Heart right ventricle (tissue), 16 donors: ENCODE data around the gene SLC43A2. TPM values are rescaled to one million over a fixed set of nuclear protein-coding genes. Genes with fewer than 3 reads are reported as not detected.

ENCODE experiments used
- ATAC-seq, 8 donors: fragments of 200-7000 bp; cut with Tn5 transposase; one replicate each; pipeline ENCODE4 v1.9.1; 2020; ENCODE audit warnings: mild to moderate bottlenecking in 8 of 8, moderate library complexity in 8 of 8, moderate number of reproducible peaks in 1 of 8
- DNase-seq, 2 donors: peaks; one replicate each; pipeline ENCODE4 v3.0.0-alpha.2; 2020
- H3K27ac ChIP-seq, 10 donors: fragments of 200-600 bp; sonication (generic) in 2 of 10; one replicate each; pipeline versions ENCODE4 v1.5.0 to v1.8.0; 2020 to 2022; ENCODE audit warnings: mild to moderate bottlenecking in 3 of 10
- H3K27me3 ChIP-seq, 7 donors: fragments of 200-600 bp; one replicate each; pipeline ENCODE4 v1.8.0; 2021 to 2022; ENCODE audit warnings: mild to moderate bottlenecking in 2 of 7
- H3K36me3 ChIP-seq, 9 donors: fragments of 200-600 bp; sonication (generic) in 1 of 9; one replicate each; pipeline versions ENCODE4 v1.5.0 to v1.8.0; 2020 to 2022; ENCODE audit warnings: mild to moderate bottlenecking in 2 of 9
- H3K4me1 ChIP-seq, 9 donors: fragments of 200-600 bp; sonication (generic) in 1 of 9; one replicate each; pipeline versions ENCODE4 v1.5.0 to v1.8.0; 2020 to 2022; ENCODE audit warnings: mild to moderate bottlenecking in 4 of 9
- H3K4me3 ChIP-seq, 10 donors: fragments of 200-600 bp; sonication (generic) in 2 of 10; one replicate each; pipeline versions ENCODE4 v1.5.0 to v1.8.0; 2020 to 2022; ENCODE audit warnings: mild to moderate bottlenecking in 7 of 10, moderate library complexity in 2 of 10
- H3K9me3 ChIP-seq, 11 donors: fragments of 200-600 bp in 10 of 11; sonication (generic) in 2 of 11; one replicate each; pipeline versions ENCODE4 v1.5.0 to v1.8.0; 2013 to 2022; ENCODE audit warnings: mild to moderate bottlenecking in 2 of 11, control low read depth in 1 of 11, moderate library complexity in 1 of 11
- WGBS, 2 donors: extraction: QIAGEN DNeasy Blood & Tissue Kit; methylation state at CpG; one replicate each; pipeline ENCODE4 v1.1.7; 2013; ENCODE audit warnings: inconsistent platforms in 1 of 2; 5-methylcytosine and 5-hydroxymethylcytosine counted together
- intact Hi-C, 10 donors: fragments of 100-400 bp; cut with DNase I; formaldehyde crosslinking; loops; one replicate each; pipeline versions ENCODE4 v1.11.1 to v1.14.2; 2022
- polyA plus RNA-seq, 2 donors: library from polyadenylated mRNA; stranded (reverse); fragments of 200-250 nt; gene quantifications; one replicate each; pipeline ENCODE4 v1.2.3, GENCODE V29; 2013
- total RNA-seq, 10 donors: library from RNA; stranded (reverse); fragmentation: NEBNext Ultra II Directional in 3 of 10; extraction: Animal tissue kit (Norgen Biotek cat#: 25700) in 3 of 10; gene quantifications; one replicate each; pipeline versions ENCODE4 v1.2.1 to v1.2.4, GENCODE V29; 2021 to 2023
- TF ChIP-seq, protein P1 (sequence below), 9 donors: fragments of 200-600 bp; sonication (generic) in 2 of 9; IDR thresholded peaks; one replicate each; pipeline versions ENCODE4 v1.5.0 to v1.8.0; 2021 to 2022; ENCODE audit warnings: antibody characterized with exemption in 9 of 9, mild to moderate bottlenecking in 5 of 9, moderate library complexity in 1 of 9
- donor health status: Arrhythmogenic right ventricular cardiomyopathy.
- donor health status: ischemic (EF 13 %, LVEDD 7.1; RV severe dilation, severe dysfunction).
- donor health status: healthy with polysubstance abuse.
- donor health status: DM: no; HTN: yes; CAD: no.
- donor health status: DM: no; HTN: no; CAD: no.
- donor health status: ischemic (EF 25% LVEDD 6.9; RV normal size, moderate dysfunction).
- donor health status: ischemic (EF 25% LVEDD 5.7; RV mildly dilated, moderate dysfunction).
- donor health status: healthy.
- donor health status: DM: yes; HTN: yes; CAD: no.
- donor health status: Ischemic cardiomyopathy.
- donor health status: ischemic (EF 35%, LVEDD 5.7; RV mildly dilated, moderate dysfunction).
- donor health status: nonischemic (EF 11% LVEDD 7.7; RV severe dilation, severe dysfunction).
- donor health status: DM: yes; HTN: yes; CAD: no.
- donor health status: PGD.
- donor health status: ischemic (EF 29% LVEDD 5.4; RV normal size, mild dysfunction).
- donor health status: nonischemic (EF 23%, LVEDD 6.1; RV moderate dilation, normal function).

SLC43A2 gene
- total and polyA plus RNA-seq, 12 donors = 1.6 to 16.4 (median 6.1) TPM

DNA sequence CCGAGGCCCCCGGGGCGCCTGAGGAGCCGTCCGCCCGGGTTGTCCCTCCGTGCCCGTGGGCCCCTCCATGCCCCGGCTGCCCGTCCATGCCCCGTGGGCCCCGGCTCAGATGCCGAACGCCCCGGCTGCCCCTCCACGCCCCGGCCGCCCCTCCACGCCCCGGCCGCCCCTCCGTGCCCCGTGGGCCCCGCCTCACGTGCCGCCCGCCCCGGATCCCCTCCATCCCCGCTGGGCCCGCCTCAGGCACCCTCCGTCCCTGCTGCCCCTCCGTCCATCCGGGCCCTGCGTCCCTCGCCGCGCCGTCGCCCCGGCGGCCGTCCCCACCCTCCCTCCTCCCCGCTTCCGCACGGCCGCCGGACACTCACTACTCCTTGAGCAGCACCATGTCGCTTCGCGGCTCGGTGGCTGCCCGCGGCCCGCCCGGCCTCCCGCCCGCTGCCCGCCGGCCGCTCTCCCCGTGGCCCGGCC lies 66.4 kb downstream of the SLC43A2 start:
- no peaks in the 10 kb centered on the region for H3K9me3 ChIP-seq
- peak overlapping the region; percentile 24 to 92 (median 86) for H3K27ac ChIP-seq
- peaks cover 0 to 9% (median 0%) of the 10 kb centered on the region in 9 donors for H3K36me3 ChIP-seq
- no peaks in the 10 kb centered on the region for H3K27me3 ChIP-seq
- TF ChIP-seq, protein P1, sequence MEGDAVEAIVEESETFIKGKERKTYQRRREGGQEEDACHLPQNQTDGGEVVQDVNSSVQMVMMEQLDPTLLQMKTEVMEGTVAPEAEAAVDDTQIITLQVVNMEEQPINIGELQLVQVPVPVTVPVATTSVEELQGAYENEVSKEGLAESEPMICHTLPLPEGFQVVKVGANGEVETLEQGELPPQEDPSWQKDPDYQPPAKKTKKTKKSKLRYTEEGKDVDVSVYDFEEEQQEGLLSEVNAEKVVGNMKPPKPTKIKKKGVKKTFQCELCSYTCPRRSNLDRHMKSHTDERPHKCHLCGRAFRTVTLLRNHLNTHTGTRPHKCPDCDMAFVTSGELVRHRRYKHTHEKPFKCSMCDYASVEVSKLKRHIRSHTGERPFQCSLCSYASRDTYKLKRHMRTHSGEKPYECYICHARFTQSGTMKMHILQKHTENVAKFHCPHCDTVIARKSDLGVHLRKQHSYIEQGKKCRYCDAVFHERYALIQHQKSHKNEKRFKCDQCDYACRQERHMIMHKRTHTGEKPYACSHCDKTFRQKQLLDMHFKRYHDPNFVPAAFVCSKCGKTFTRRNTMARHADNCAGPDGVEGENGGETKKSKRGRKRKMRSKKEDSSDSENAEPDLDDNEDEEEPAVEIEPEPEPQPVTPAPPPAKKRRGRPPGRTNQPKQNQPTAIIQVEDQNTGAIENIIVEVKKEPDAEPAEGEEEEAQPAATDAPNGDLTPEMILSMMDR (IDR thresholded peaks at IDR 0.05) = no peak
- peaks cover 4 to 55% (median 34%) of the 10 kb centered on the region in 9 donors for H3K4me1 ChIP-seq
- ATAC-seq = peak in 7 of 8 donors; percentile 15 to 48 (median 34)
- DNase-seq = peak; percentile 52 to 59
- WGBS, 2 donors = 0 to 1% methylated on average over 43 to 54 of the region's 62 CpGs
- intact Hi-C loops = loop anchor here in 1 of 10 donors (10.0 kb wide), 1 partner anchor 287 kb away; the partner anchor contains the start of genes BHLHA9 and TRARG1
- peak overlapping the region; percentile 50 to 91 (median 85) for H3K4me3 ChIP-seq

DNA sequence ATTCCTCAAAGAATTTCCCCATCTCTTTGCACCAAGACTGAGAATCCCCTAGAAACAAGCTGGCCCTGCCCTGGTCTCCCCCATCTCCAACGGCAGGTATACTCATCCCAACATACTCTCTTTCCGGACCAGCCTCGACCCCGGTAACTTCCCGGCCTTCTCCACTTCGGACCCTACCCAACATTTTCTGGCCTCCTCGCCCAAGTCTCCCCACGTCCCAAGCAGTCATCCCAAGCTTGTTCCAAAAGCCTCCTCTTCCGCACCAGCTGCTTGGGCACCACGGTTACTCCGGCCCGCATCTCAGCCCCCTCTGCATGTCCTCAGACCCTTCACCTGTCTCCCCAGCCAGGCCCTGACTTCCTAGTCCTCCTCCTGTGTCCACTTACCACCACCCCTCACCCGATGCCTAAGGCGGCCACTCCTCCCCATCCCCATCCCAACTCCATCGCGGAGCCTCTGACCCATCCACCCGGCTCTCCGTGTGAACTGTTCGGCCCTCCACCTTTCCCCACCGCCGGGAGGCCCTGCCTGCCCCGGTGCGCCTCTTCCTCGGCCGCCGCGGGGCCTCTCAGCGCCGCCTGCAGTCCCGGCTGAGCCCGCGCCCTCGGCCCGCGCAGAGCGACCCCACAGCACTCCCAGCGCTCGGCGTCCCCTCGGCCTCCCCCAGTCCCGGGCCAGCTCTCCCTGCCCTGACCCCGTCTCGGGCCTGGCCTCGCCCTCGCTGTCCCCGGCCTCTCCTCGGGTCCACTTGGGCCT lies 67.0 kb downstream of the SLC43A2 start:
- Histone ChIP-seq H3K27me3 (no peaks in the 10 kb centered on the region), H3K4me3 (peak overlapping the region; percentile 50 to 91 (median 85)), H3K36me3 (peaks cover 0 to 15% (median 0%) of the 10 kb centered on the region in 9 donors), H3K9me3 (no peaks in the 10 kb centered on the region), H3K27ac (peak overlapping the region; percentile 24 to 92 (median 86)), H3K4me1 (peaks cover 4 to 55% (median 34%) of the 10 kb centered on the region in 9 donors)
- intact Hi-C loops = loop anchor here in 1 of 10 donors (10.0 kb wide), 1 partner anchor 287 kb away; the partner anchor contains the start of genes BHLHA9 and TRARG1
- ATAC-seq (peak; percentile 5 to 47 (median 28)), DNase-seq (peak in 1 of 2 donors; percentile 33)
- 6 to 7% methylated on average over 46 to 47 of the region's 47 CpGs for WGBS, 2 donors
- TF ChIP-seq, protein P1 (IDR thresholded peaks at IDR 0.05) = peak in 6 of 9 donors; percentile 8 to 51 (median 38)

DNA sequence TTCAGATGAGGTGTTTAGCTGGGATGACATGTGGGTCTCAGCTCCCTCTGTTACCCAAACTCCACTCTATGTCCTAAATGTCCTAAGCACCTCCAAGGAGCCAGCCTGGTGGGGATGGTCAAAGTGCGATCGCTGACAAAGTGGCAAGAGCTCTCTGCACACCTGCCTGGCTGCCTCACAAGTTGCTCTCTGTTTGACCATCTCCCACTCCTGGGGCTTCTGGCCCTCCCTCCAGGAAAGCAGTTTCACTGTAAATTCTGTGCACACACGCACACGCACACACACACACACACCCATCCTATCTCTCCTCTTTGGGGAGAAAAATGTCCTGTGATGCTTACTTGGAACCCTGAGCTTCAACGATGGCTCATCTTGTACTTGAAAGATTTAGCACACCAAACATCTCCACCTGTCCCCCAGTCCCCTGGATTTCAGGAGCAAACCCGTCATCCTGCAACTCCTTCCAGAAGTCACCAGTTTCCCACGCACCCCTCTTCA lies 67.7 kb downstream of the SLC43A2 start:
- peaks cover 4 to 55% (median 34%) of the 10 kb centered on the region in 9 donors for H3K4me1 ChIP-seq
- TF ChIP-seq, protein P1 (IDR thresholded peaks at IDR 0.05) = no peak
- WGBS, 2 donors = 75 to 81% methylated on average over 7 of the region's 7 CpGs

More for the DNA sequence above, 67.7 kb downstream of the SLC43A2 start:
- Histone ChIP-seq H3K4me3 (peak overlapping the region in 8 of 10 donors; percentile 66 to 91 (median 85)), H3K27me3 (no peaks in the 10 kb centered on the region), H3K9me3 (no peaks in the 10 kb centered on the region), H3K27ac (no peak overlapping the region), H3K36me3 (peaks cover 0 to 22% (median 0%) of the 10 kb centered on the region in 9 donors)
- ATAC-seq (no peak), DNase-seq (no peak)
- intact Hi-C loops = loop anchor here in 1 of 10 donors (10.0 kb wide), 1 partner anchor 286 kb away; the partner anchor contains the start of genes BHLHA9 and TRARG1
